CD14-positive monocyte (primary cell): ENCODE measurements around the gene TAAR1. TPM values are rescaled to one million over a fixed set of nuclear protein-coding genes. Genes with fewer than 3 reads are reported as not detected.

Experiments used
- DNase-seq, 3 donors: peaks; one replicate each; pipeline ENCODE4 v3.0.0-alpha.2; 2011 to 2022
- H2AFZ ChIP-seq: 2 replicates; pipeline ENCODE4 v1.6.0; 2012; ENCODE audit warnings: mild to moderate bottlenecking, low read depth, low read length, inconsistent platforms; ENCODE audit not compliant: insufficient read depth, poor library complexity, severe bottlenecking
- H3K27ac ChIP-seq, 2 donors: 1 replicate in 1 of 2; 2 replicates in 1 of 2; pipeline ENCODE4 v1.5.1; 2012 to 2013; ENCODE audit warnings: low read length in 2 of 2, control low read depth in 1 of 2, inconsistent platforms in 1 of 2, low read depth in 1 of 2, mild to moderate bottlenecking in 1 of 2
- H3K27me3 ChIP-seq, 2 donors: one replicate each; pipeline versions ENCODE4 v1.6.0 to v1.6.1; 2011 to 2013; ENCODE audit warnings: low read length in 2 of 2; ENCODE audit not compliant: control insufficient read depth in 2 of 2, insufficient read depth in 2 of 2
- H3K36me3 ChIP-seq, 2 donors: replicated peaks in 1 of 2; 1 replicate in 1 of 2; 2 replicates in 1 of 2; pipeline versions ENCODE4 v1.5.1 to v1.6.1; 2012 to 2013; ENCODE audit warnings: low read length in 2 of 2, control low read depth in 1 of 2, inconsistent platforms in 1 of 2, mild to moderate bottlenecking in 1 of 2; ENCODE audit not compliant: insufficient read depth in 2 of 2, control insufficient read depth in 1 of 2
- H3K4me1 ChIP-seq, 2 donors: 1 replicate in 1 of 2; 2 replicates in 1 of 2; pipeline versions ENCODE4 v1.5.1 to v1.6.1; 2012 to 2013; ENCODE audit warnings: low read length in 2 of 2, control low read depth in 1 of 2, inconsistent platforms in 1 of 2, mild to moderate bottlenecking in 1 of 2, moderate library complexity in 1 of 2; ENCODE audit not compliant: insufficient read depth in 2 of 2, control insufficient read depth in 1 of 2
- H3K4me2 ChIP-seq: replicated peaks from 2 replicates; pipeline ENCODE3; 2012; ENCODE audit warnings: low read length, moderate library complexity, mild to moderate bottlenecking; ENCODE audit not compliant: poor library complexity, severe bottlenecking; ENCODE audit errors: extremely low read depth
- H3K4me3 ChIP-seq, 3 experiments: fragments of 200-600 bp in 1 of 3; sonication (generic) in 1 of 3; replicated peaks in 1 of 3; 1 replicate in 2 of 3; 2 replicates in 1 of 3; pipeline ENCODE4 v1.5.1; 2011 to 2013; ENCODE audit warnings: low read length in 3 of 3, mild to moderate bottlenecking in 3 of 3, control low read depth in 2 of 3, low read depth in 2 of 3, inconsistent platforms in 1 of 3, moderate library complexity in 1 of 3
- H3K79me2 ChIP-seq: 2 replicates; pipeline ENCODE4 v1.6.0; 2012; ENCODE audit warnings: mild to moderate bottlenecking, control low read depth, inconsistent platforms, low read length, moderate library complexity; ENCODE audit not compliant: insufficient read depth
- H3K9ac ChIP-seq: 2 replicates; pipeline ENCODE4 v1.6.0; 2017; ENCODE audit warnings: low read length, mild to moderate bottlenecking; ENCODE audit not compliant: insufficient read depth, poor library complexity, severe bottlenecking
- H3K9me3 ChIP-seq, 2 donors: replicated peaks in 1 of 2; 1 replicate in 1 of 2; 2 replicates in 1 of 2; pipeline versions ENCODE4 v1.5.1 to v1.6.1; 2012 to 2013; ENCODE audit warnings: low read length in 2 of 2, control low read depth in 1 of 2; ENCODE audit not compliant: control insufficient read depth in 1 of 2, insufficient read depth in 1 of 2
- H4K20me1 ChIP-seq: 2 replicates; pipeline ENCODE4 v1.6.0; 2012; ENCODE audit warnings: mild to moderate bottlenecking, low read length, control low read depth, moderate library complexity; ENCODE audit not compliant: insufficient read depth
- H3K27ac Mint-ChIP-seq, 7 donors: one replicate each; pipeline ENCODE4 v1.8.0; 2020; ENCODE audit warnings: mild to moderate bottlenecking in 7 of 7, mixed read lengths in 7 of 7, moderate library complexity in 6 of 7, inconsistent platforms in 2 of 7
- H3K27me3 Mint-ChIP-seq, 3 donors: one replicate each; pipeline ENCODE4 v1.8.0; 2021 to 2022; ENCODE audit warnings: low read depth in 3 of 3, mild to moderate bottlenecking in 3 of 3, mixed read lengths in 3 of 3, moderate library complexity in 3 of 3, inconsistent platforms in 1 of 3
- H3K36me3 Mint-ChIP-seq, 2 donors: one replicate each; pipeline ENCODE4 v1.8.0; 2020; ENCODE audit warnings: mixed read lengths in 2 of 2, inconsistent platforms in 1 of 2, mild to moderate bottlenecking in 1 of 2
- H3K4me1 Mint-ChIP-seq: one replicate; pipeline ENCODE4 v1.8.0; 2020; ENCODE audit warnings: mild to moderate bottlenecking, mixed read lengths
- H3K4me3 Mint-ChIP-seq, 2 donors: one replicate each; pipeline ENCODE4 v1.8.0; 2020; ENCODE audit warnings: mild to moderate bottlenecking in 2 of 2, mixed read lengths in 2 of 2, moderate library complexity in 1 of 2
- H3K9me3 Mint-ChIP-seq, 7 donors: one replicate each; pipeline ENCODE4 v1.8.0; 2020 to 2022; ENCODE audit warnings: mixed read lengths in 7 of 7, mild to moderate bottlenecking in 6 of 7, moderate library complexity in 6 of 7, inconsistent platforms in 2 of 7
- CTCF ChIP-seq: fragments of 200-600 bp; IDR thresholded peaks from one replicate; pipeline ENCODE4 v1.8.0; 2022; ENCODE audit warnings: antibody characterized with exemption, mild to moderate bottlenecking
- whole genome bisulfite sequencing: methylation state at CpG from one replicate; pipeline ENCODE4 v1.1.5; 2013; ENCODE audit warnings: missing lambda C conversion rate; ENCODE audit not compliant: insufficient coverage; 5-methylcytosine and 5-hydroxymethylcytosine counted together
- intact Hi-C, 2 donors: fragments of 100-400 bp; cut with micrococcal nuclease; formaldehyde crosslinking; loops; one replicate each; pipeline versions ENCODE4 v1.15.0 to v1.15.1; 2023
- polyA plus RNA-seq, 3 donors: library from polyadenylated mRNA; depleted of rRNA in 1 of 3; unstranded in 2 of 3; stranded (reverse) in 1 of 3; fragments of 300-500 nt in 2 of 3; fragments of >200 nt in 1 of 3; fragmentation: Illumina TruSeq in 2 of 3; gene quantifications; 1 replicate in 2 of 3; 2 replicates in 1 of 3; pipeline ENCODE4 v1.2.3, GENCODE V29; 2012 to 2021

Gene TAAR1
- polyA plus RNA-seq, 3 donors = not detected

DNA sequence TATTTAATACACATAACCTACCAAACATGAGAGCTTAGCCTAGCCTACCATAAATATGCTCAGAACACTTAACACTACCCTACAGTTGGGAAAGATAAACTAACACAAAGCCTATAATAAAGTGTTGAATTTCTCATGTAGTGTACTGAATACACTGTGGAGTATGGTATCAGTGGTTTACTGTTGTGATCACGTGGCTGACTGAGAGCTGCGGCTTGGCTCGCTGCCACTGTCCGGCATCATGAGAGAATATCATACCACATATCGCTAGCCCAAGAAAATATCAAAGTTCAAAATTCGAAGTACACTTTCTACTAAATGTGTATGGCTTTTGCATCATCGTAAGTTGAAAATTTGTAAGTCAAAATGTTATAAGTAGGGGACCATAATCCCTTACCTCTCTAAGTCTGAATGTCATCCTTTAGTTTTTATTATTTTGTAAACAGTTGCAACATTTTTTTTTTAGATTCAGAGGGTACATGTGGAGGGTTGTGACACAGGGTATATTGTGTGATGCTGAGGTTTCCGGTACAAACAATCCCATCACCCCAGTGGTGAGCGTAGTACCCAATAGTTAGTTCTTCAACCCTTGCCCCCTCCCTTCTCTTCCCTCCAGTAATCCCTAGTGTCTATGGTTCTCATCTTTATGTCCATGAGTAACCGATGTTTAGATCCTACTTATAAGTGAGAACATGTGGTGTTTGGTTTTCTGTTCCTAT is 14.6 kb upstream of the TAAR1 start:
- H4K20me1 ChIP-seq = no peaks in the 10 kb centered on the region
- TF ChIP-seq CTCF = no peak
- no peak overlapping the region for H3K9ac ChIP-seq
- H3K9me3 Mint-ChIP-seq = peaks cover 0 to 6% (median 2%) of the 10 kb centered on the region in 7 donors
- DNase-seq = no peak
- H3K36me3 ChIP-seq = no peaks in the 10 kb centered on the region
- no peak overlapping the region for H2AFZ ChIP-seq
- H3K79me2 ChIP-seq = no peaks in the 10 kb centered on the region
- WGBS = no CpG with 5 or more reads among the region's 10 CpGs
- no peak overlapping the region for H3K4me3 ChIP-seq
- no peaks in the 10 kb centered on the region for H3K9me3 ChIP-seq
- no peak overlapping the region for H3K27ac ChIP-seq
- no peak overlapping the region for H3K4me2 ChIP-seq
- peaks cover 33% of the 10 kb centered on the region for H3K4me1 Mint-ChIP-seq
- H3K27ac Mint-ChIP-seq = no peak overlapping the region
- H3K4me1 ChIP-seq = peaks cover 33 to 41% of the 10 kb centered on the region in 2 donors
- H3K27me3 Mint-ChIP-seq = peaks cover 0 to 1% (median 0%) of the 10 kb centered on the region in 3 donors
- no peaks in the 10 kb centered on the region for H3K27me3 ChIP-seq
- intact Hi-C loops = no loop called here
- H3K4me3 Mint-ChIP-seq = no peak overlapping the region
- peaks cover 5 to 6% of the 10 kb centered on the region in 2 donors for H3K36me3 Mint-ChIP-seq

DNA sequence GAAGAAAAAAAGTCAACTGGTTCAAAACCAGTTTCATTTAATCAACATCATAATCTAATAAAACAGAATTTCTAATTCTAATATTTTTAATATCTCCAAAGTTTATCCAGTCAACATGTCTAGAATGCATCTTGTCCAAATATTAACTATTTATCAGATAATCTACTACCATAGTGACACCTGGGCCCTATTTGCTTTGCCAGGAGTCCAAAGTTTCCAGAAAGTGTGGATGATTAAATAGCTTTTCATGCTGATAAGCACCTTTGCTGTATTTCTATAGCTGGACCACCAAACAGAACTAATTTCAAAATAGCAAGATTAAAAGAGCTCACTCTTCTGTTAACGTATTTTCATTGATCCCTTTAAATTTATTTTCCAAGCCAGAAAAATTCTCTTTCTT is 12.3 kb upstream of the TAAR1 start:
- intact Hi-C loops = loop anchor here in 1 of 2 donors (2.0 kb wide), 1 partner anchor 98 kb away; no protein-coding TSS in a partner anchor
- no peaks in the 10 kb centered on the region for H4K20me1 ChIP-seq
- no peaks in the 10 kb centered on the region for H3K9me3 ChIP-seq
- no peaks in the 10 kb centered on the region for H3K79me2 ChIP-seq
- Mint-ChIP-seq H3K9me3 (peaks cover 0 to 1% (median 0%) of the 10 kb centered on the region in 7 donors), H3K4me1 (peaks cover 24% of the 10 kb centered on the region), H3K27ac (no peak overlapping the region), H3K36me3 (no peaks in the 10 kb centered on the region), H3K27me3 (peaks cover 0 to 1% (median 0%) of the 10 kb centered on the region in 3 donors), H3K4me3 (no peak overlapping the region)
- H3K9ac ChIP-seq = no peak overlapping the region
- no peak overlapping the region for H3K4me3 ChIP-seq
- H3K27me3 ChIP-seq = no peaks in the 10 kb centered on the region
- TF ChIP-seq CTCF = no peak
- no peak overlapping the region for H2AFZ ChIP-seq
- no peaks in the 10 kb centered on the region for H3K36me3 ChIP-seq
- H3K4me1 ChIP-seq = peaks cover 25 to 31% of the 10 kb centered on the region in 2 donors
- DNase-seq = no peak
- no peak overlapping the region for H3K27ac ChIP-seq
- WGBS = 100% methylated on average over 1 of the region's 1 CpG
- no peak overlapping the region for H3K4me2 ChIP-seq
